ENCODE measurements around the gene CDK16. TPM values are rescaled to one million over a fixed set of nuclear protein-coding genes. Genes with fewer than 3 reads are reported as not detected.

CDK16 gene
- total and polyA plus RNA-seq, 2 donors (not counting 3 experiments of a cell fraction or from before 2014, with no cell fraction given): 99.9 to 149 TPM

GRCh38 chrX:47222751-47223350 lies 4.4 kb downstream of the CDK16 start:
- no peak for FAIRE-seq
- Histone ChIP-seq H3K27ac (ENCODE audit: insufficient read depth, low read depth, low read length) (no peak overlapping the region), H4K20me1 (replicated peaks; ENCODE audit: control insufficient read depth, extremely low read depth, insufficient read depth, low read length) (no peaks in the 10 kb centered on the region), H3K4me1 (ENCODE audit: control insufficient read depth, extremely low read depth, insufficient read depth, low read length) (no peaks in the 10 kb centered on the region), H3K27me3 (ENCODE audit: control insufficient read depth in 2 of 2, insufficient read depth in 2 of 2, low read length in 2 of 2) (no peaks in the 10 kb centered on the region), H3K9me1 (replicated peaks; ENCODE audit: control insufficient read depth, extremely low read depth, insufficient read depth, low read length) (no peaks in the 10 kb centered on the region), H3K4me2 (ENCODE audit: insufficient read depth, low read length) (no peak overlapping the region), H3K79me2 (ENCODE audit: control insufficient read depth, insufficient read depth, low read length) (peaks cover 42% of the 10 kb centered on the region), H2AFZ (ENCODE audit: low read depth, low read length) (no peak overlapping the region), H3K9me3 (replicated peaks; ENCODE audit: control insufficient read depth, insufficient read depth, low read length) (no peaks in the 10 kb centered on the region), H3K9ac (replicated peaks; ENCODE audit: extremely low read depth, insufficient read depth, low read length) (no peak overlapping the region), H3K4me3 (replicated peaks in 1 of 3; ENCODE audit: insufficient read depth in 1 of 3, low read depth in 1 of 3, low read length in 3 of 3) (no peak overlapping the region), H3K36me3 (ENCODE audit: control insufficient read depth in 2 of 2, extremely low read depth in 1 of 2, insufficient read depth in 2 of 2, low read length in 2 of 2) (peaks cover 8 to 33% of the 10 kb centered on the region in 2 experiments)
- CTCF ChIA-PET: interaction anchor here (0.7 kb wide), 1 partner anchor 28 kb away, joined by 3 read pairs; no protein-coding TSS in a partner anchor
- no peak for TF ChIP-seq MYC (IDR thresholded peaks at IDR 0.05; ENCODE audit: low read depth, low read length)
- no peak for TF ChIP-seq MAX (IDR thresholded peaks at IDR 0.05; ENCODE audit: insufficient read depth, insufficient read length)
- TF ChIP-seq FOS (IDR thresholded peaks at IDR 0.05; ENCODE audit: borderline replicate concordance, insufficient read depth, low read length): no peak
- no peak for TF ChIP-seq JUN (IDR thresholded peaks at IDR 0.05; ENCODE audit: borderline replicate concordance, insufficient read depth, insufficient read length, low read depth)
- TF ChIP-seq GATA2 (IDR thresholded peaks at IDR 0.05; ENCODE audit: insufficient read depth, insufficient read length, low read depth, low read length): no peak
- TF ChIP-seq CTCF (IDR thresholded peaks at IDR 0.05; ENCODE audit: extremely low read depth in 1 of 2, insufficient read depth in 1 of 2, low read depth in 1 of 2, low read length in 2 of 2): no peak
- no peak for TF ChIP-seq POLR2AphosphoS5 (IDR thresholded peaks at IDR 0.05; ENCODE audit: insufficient read depth, low read depth, low read length)
- POLR2A ChIA-PET: interaction anchor here (0.7 kb wide), 1 partner anchor 26 kb away, joined by 3 read pairs; no protein-coding TSS in a partner anchor
- dilution Hi-C loops (cut with MboI; ENCODE audit: extremely low pct_ligation_motif_present, low sequenced_read_pairs): no loop called here
- intact Hi-C loops (cut with micrococcal nuclease): no loop called here
- no peak for DNase-seq (ENCODE audit: low read depth, low spot score)
- no TSS peak for BruUV-seq (replicated peaks)

Data from endothelial cell of umbilical vein (primary cell).